ENCODE data around the gene APOB.

DNA sequence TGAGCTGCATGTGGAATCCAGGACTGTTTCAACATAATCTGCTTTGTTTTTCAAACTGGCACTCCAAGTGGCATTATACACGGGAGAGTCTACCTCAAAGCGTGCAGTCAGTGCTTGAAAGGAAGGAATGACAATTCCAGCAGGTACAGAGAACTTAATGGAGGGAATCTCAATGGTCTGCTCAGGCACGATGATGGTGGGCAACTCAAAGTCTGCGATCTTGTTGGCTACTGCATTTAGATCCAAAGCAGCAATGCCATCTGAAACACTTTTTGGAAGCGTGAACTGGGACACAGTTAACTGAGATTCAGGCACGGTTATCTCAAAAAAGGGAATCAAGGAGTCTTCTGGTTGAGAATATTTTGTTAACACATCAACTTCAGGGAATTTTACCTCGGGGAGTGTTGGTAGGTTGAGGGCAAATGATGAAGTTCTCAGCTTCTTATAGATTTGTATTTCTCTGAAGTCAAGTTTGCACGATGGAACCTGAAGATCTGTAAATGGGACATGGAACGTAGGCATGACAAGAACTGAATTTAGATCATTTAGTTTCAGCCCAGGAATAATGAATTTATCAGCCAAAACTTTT, 38.7 kb downstream of the APOB start:
- TF ChIP-seq GABPA (IDR thresholded peaks at IDR 0.05; ENCODE audit: low read depth) = no peak
- TF ChIP-seq, protein P1, sequence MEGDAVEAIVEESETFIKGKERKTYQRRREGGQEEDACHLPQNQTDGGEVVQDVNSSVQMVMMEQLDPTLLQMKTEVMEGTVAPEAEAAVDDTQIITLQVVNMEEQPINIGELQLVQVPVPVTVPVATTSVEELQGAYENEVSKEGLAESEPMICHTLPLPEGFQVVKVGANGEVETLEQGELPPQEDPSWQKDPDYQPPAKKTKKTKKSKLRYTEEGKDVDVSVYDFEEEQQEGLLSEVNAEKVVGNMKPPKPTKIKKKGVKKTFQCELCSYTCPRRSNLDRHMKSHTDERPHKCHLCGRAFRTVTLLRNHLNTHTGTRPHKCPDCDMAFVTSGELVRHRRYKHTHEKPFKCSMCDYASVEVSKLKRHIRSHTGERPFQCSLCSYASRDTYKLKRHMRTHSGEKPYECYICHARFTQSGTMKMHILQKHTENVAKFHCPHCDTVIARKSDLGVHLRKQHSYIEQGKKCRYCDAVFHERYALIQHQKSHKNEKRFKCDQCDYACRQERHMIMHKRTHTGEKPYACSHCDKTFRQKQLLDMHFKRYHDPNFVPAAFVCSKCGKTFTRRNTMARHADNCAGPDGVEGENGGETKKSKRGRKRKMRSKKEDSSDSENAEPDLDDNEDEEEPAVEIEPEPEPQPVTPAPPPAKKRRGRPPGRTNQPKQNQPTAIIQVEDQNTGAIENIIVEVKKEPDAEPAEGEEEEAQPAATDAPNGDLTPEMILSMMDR (IDR thresholded peaks at IDR 0.05; ENCODE audit: insufficient read depth, low read length) = no peak
- TF ChIP-seq, protein P2, sequence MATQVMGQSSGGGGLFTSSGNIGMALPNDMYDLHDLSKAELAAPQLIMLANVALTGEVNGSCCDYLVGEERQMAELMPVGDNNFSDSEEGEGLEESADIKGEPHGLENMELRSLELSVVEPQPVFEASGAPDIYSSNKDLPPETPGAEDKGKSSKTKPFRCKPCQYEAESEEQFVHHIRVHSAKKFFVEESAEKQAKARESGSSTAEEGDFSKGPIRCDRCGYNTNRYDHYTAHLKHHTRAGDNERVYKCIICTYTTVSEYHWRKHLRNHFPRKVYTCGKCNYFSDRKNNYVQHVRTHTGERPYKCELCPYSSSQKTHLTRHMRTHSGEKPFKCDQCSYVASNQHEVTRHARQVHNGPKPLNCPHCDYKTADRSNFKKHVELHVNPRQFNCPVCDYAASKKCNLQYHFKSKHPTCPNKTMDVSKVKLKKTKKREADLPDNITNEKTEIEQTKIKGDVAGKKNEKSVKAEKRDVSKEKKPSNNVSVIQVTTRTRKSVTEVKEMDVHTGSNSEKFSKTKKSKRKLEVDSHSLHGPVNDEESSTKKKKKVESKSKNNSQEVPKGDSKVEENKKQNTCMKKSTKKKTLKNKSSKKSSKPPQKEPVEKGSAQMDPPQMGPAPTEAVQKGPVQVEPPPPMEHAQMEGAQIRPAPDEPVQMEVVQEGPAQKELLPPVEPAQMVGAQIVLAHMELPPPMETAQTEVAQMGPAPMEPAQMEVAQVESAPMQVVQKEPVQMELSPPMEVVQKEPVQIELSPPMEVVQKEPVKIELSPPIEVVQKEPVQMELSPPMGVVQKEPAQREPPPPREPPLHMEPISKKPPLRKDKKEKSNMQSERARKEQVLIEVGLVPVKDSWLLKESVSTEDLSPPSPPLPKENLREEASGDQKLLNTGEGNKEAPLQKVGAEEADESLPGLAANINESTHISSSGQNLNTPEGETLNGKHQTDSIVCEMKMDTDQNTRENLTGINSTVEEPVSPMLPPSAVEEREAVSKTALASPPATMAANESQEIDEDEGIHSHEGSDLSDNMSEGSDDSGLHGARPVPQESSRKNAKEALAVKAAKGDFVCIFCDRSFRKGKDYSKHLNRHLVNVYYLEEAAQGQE (IDR thresholded peaks at IDR 0.05; ENCODE audit: insufficient replicate concordance, low read depth) = no peak

Data from HL-60 (cell line).